HG03432 (cell line): Measurements from ENCODE around the gene CARTPT.

ENCODE experiments used
- ATAC-seq: cut with Tn5 transposase; IDR thresholded peaks from one replicate; pipeline ENCODE4 v1.9.1; 2021; ENCODE audit warnings: mild to moderate bottlenecking, moderate library complexity; ENCODE audit not compliant: unreplicated experiment

Gene CARTPT

DNA sequence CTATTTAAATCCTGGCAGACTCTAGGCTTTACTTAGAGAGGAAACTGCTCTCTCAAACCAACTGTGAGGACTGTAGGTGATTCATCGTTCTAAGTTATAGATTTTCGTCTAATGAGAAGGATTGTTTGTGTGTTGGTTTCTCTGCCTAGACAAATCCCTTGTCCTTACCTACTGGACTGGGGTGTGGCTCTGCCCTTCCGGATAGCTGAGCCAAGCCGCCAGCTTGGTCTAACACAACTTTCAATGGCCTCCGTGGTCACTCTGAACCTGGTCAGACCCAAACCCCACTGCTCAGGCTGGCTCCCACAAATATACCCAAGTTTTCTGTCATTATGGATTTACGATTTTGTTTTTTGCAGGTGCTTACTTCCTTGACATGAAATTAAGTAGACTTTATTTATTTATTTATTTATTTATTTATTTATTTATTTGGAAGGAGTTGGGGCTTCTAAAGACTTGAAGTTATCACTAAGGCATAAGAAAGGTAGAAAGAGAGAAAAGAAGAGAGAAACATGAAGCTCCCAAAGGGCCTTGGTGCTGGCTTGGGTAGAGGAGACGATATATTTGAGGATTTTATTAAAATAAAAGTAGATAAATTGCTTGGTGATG lies 19.0 kb downstream of the CARTPT start:
- ATAC-seq: no peak

DNA sequence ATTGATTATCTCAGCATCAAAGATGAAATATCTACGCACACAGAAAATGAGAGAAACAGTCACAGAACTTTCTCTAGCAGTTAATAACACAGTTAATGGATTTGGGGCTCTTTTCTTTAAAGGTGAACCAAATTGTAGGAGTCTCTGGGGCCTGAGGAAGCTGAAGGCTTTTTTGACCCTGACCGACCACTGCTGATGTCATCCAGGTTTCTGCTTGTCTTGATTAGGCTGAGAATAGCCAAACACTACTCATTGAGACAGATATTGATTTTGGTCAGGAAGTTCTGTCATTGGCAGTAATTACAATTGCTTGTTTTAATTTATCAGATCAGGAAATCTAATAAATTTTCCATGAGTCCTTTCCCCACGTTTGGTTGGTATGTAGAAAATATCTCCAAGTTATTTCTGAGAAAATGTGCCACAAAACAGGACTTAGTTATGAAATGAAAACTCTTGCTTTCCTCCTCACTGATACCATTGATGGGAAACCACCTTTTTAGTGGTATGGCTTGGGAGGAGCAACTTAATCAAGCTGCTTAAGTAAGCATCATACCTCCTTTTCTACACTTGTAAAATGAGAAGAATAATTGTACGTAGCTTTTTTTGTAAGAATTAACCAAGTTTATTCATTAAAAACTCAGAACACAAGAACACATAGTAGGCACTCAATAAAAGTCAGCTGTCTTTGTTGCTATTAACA lies 19.7 kb downstream of the CARTPT start:
- ATAC-seq: no peak

DNA sequence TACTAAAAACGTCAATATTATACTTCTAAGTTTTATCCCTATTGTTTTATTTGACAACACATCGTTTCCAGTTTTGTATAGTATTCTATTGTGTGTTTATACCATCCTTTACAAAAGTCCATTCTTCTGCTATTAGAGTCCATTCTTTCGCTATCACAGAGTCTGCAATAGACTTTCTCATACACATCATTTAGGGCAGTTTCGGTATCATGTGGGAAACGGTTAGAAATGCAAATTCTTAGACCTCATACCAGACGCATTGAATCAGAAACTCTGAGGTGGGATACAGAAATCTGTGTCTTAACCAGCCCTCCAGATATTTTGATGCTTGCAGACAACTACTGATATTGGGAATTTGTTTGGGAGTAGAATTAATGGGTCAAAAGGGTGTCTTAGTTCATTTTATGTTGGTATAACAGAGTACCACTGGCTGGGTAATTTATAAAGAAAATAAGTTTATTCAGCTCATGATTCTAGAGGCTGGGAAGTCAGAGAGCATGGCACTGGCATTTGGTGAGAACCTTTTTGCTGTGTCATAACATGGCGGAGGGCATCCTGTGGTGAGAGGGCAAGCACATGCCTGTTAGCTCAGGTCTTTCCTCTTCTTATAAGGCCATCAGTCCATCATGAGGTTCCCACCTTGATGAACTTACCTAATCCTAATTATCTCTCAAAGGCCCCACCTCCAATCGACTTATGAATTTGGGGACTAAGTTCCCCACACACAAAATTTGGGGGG lies 21.1 kb downstream of the CARTPT start:
- peak; percentile 97 for ATAC-seq

DNA sequence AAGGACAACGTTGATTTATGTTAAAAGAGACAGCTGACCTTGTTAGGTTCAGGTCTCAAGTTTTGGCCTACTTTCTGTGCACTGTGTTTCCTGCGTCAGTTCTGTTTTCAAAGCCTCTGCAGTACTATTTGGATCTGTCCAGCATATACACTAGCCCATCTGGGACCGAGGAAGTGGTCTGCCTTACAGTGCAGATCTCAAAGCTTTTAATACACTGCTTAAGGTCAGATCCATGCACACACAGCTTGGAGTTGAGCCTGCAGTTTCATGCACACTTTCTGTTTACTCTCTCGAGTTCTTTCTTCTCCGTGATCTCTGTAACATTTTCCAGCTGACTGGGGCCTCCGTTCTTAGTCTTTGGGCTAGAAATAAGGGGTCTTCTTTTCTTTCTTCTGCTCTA lies 24.1 kb downstream of the CARTPT start:
- ATAC-seq: no peak

DNA sequence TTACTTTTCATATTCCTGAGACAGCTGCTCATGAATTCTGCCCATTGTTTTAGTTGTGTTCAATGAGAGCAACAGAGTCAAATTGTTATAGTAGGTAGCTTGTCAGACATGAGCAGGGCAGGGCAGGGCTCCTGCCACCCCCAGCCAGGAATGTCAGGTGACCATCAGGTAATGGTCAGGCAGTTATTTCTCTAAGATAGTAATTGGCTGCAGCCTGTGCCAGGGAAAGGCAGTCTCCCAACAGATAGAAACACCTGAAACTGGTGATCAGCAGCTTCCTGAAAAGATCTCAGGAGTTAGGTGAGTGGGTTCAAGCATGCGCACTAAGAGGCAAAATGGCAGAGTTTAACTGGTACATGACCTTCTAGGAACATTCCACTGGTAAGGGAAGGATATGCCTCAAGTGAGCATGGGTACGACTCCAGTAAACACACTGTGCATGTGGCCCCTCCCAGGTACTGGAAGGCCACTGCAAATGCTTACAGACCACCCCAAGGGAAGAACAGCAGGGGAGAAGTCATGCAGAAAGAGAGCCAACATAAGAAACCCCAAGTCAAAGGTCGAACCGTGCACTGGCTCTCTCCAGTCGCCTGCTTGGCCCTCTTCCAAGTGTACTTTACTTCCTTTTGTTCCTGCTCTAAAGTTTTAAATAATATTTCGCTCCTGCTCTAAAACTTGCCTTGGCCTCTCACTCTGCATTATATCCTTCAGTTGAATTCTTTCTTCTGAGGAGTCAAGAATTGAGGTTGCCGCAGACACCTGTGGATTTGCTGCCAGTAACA lies 25.1 kb downstream of the CARTPT start:
- ATAC-seq: no peak

DNA sequence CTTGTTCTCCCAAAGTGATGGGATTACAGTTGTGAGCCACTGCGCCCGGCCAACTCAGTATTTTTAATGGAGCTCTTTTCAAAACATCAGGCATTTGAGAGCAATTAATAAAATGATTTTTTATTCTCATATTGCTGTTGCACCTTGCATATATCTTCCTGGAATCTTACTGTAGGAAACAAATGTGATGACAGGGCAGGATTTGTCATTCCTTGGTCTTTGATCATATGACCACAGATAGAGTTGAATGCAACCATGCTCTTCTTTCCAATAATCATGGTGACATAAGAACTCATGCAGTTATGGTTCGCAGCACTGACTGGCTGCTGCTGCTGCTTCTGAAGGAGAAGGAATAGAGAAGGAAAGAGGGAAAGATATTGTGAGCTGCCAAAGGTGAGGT lies 28.1 kb downstream of the CARTPT start:
- ATAC-seq: no peak

DNA sequence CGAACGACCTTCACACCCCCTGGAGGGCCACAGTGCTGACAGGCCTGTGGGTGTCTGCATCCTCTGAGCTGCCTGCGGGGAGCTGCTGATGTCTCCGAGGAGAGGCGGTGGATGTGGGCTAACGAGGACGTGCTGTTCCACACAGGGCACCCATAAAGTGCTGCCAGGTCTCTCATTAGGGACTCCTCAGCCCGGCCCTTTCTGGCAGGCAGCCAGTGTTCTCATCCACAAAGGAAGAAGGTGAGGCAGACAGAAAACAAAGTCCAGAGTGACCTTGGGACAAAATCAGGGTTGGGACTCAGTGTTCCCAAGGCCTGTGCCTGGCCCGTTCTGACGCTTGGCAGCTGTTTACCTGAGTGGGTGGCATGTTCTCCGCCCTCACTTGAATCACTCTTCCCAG lies 29.3 kb downstream of the CARTPT start:
- ATAC-seq: no peak

- no peak for ATAC-seq
These were observed 32.3 kb downstream of the CARTPT start for GRCh38 chr5:71751422-71751821.

- ATAC-seq: no peak
These were observed 33.5 kb downstream of the CARTPT start for GRCh38 chr5:71752441-71753190.

- peak; percentile 91 for ATAC-seq
These were observed 38.8 kb downstream of the CARTPT start for GRCh38 chr5:71757590-71758543.

- ATAC-seq: no peak
These were observed 43.8 kb downstream of the CARTPT start for GRCh38 chr5:71762826-71763225.

DNA sequence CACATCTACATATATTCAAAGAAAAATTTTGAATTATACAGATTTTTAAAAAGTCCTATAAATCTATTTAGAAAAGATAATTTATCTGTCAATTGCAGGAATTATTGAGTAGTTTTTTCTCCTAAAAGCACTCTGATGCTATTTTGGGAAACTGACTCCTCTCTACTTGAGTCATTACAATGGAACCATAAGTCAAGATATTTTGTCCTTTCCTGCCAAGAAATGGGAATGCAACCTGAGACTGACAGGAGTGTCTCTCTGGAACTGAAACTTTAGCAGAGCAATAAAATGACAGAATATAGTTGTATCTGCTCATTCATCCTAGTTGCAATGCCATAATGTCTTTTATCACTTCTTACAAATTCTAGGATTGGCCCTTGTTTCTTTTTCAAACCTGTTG lies 48.6 kb downstream of the CARTPT start:
- no peak for ATAC-seq

DNA sequence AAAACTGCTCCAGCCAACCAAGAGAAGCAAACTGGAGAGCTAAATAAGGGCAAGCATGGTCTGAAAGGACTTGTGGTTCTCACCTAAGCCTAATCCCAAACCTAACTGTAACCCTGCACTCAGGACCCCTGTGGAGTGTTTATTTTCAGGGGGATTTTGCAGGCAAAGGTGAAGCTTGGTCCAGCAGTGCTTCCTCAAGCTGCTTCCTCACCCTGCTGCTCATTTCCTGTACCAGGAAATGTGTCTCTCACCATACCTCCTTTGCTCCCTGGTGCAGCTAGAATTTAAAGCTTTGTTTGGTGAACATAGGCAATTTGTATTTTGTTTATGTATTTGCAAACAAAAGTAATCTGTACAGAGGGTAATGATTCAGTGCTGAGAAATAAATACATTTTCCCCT lies 50.2 kb downstream of the CARTPT start:
- ATAC-seq: no peak

GRCh38 chr5:71770381-71770780 lies 51.3 kb downstream of the CARTPT start:
- ATAC-seq: no peak
